ENCODE data around the gene INPP4B.

INPP4B gene

DNA sequence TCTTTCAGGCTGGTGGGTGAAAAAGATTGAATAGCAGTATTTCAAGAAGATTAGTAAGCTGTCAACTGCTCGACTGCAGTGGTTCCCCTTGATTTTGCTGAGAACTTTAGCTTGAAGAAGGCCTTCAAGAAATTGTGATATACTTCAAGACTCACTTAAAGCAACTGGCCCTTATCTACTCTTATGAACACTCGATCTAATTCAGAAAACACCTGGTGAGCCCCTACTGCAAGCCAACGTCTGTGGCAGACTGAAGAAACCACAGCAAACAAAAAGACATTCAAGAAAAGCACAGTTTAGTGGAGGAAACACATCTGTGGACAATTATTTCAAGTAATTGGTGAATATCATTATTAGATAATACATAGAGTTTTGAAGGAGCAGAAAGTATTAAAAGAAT lies 119.0 kb downstream of the INPP4B start:
- H3K4me3 ChIP-seq (ENCODE audit: control insufficient read depth, low read depth, low read length) = no peak overlapping the region
- TF ChIP-seq, protein P1, sequence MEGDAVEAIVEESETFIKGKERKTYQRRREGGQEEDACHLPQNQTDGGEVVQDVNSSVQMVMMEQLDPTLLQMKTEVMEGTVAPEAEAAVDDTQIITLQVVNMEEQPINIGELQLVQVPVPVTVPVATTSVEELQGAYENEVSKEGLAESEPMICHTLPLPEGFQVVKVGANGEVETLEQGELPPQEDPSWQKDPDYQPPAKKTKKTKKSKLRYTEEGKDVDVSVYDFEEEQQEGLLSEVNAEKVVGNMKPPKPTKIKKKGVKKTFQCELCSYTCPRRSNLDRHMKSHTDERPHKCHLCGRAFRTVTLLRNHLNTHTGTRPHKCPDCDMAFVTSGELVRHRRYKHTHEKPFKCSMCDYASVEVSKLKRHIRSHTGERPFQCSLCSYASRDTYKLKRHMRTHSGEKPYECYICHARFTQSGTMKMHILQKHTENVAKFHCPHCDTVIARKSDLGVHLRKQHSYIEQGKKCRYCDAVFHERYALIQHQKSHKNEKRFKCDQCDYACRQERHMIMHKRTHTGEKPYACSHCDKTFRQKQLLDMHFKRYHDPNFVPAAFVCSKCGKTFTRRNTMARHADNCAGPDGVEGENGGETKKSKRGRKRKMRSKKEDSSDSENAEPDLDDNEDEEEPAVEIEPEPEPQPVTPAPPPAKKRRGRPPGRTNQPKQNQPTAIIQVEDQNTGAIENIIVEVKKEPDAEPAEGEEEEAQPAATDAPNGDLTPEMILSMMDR (IDR thresholded peaks at IDR 0.05; ENCODE audit: control insufficient read depth, insufficient read depth, low read depth, low read length, missing control alignments) = no peak
- no peak for DNase-seq (ENCODE audit: low read depth)

DNA sequence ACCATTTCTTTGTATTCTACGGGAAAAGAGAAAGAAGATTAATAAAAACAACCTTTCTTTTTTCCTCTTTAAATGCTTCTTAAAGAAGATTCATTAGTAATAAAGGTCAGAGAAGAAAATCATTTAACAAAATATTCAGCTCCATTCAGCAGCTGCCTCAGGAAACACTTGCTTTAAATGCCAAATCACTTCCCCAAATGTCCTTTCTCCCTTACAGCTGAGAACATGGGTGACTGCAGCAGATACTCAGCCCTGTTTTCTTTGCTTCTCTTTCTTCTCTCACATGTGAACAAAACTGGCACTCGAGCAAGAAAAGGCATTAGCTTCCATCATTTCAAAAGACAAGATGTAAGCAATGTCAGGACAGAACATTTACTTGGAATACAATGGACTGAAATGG lies 120.2 kb downstream of the INPP4B start:
- TF ChIP-seq, protein P1 (IDR thresholded peaks at IDR 0.05; ENCODE audit: control insufficient read depth, insufficient read depth, low read depth, low read length, missing control alignments) = no peak
- no peak overlapping the region for H3K4me3 ChIP-seq (ENCODE audit: control insufficient read depth, low read depth, low read length)
- DNase-seq (ENCODE audit: low read depth) = no peak

GRCh38 chr4:142721187-142721586 lies 124.9 kb downstream of the INPP4B start:
- DNase-seq (ENCODE audit: low read depth) = no peak
- TF ChIP-seq, protein P1 (IDR thresholded peaks at IDR 0.05; ENCODE audit: control insufficient read depth, insufficient read depth, low read depth, low read length, missing control alignments) = no peak
- no peak overlapping the region for H3K4me3 ChIP-seq (ENCODE audit: control insufficient read depth, low read depth, low read length)

DNA sequence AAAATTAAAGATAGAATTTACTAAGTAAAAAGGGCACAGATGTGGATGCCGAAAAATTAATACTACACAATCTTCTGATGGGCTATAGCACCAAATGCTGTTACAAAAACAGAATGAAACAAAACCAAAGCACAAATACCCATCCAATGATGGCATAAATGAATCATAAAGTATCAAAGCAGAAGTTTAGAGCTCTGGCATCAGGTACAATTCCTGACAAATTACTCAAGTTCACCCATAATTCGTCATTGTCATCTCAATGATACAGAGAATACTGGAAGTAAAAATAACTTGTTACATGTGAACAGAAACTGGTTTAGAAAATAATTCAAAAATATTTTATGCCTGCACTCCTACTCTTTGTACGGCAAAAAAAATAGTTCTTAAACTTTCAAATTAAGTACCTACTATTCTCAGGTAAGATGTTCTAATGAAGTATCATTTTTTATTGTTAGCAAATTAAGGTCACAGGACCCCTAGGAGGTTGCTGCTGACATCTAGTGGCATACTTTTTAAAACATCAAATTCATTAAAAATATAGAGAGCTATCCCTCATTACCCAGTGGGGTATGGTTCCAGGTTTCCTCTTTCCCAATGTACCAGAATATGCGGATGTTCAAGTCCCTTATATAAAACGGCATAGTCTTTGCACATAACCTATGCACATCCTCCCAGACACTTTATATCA lies 126.1 kb downstream of the INPP4B start:
- no peak for DNase-seq (ENCODE audit: low read depth)
- no peak overlapping the region for H3K4me3 ChIP-seq (ENCODE audit: control insufficient read depth, low read depth, low read length)
- TF ChIP-seq, protein P1 (IDR thresholded peaks at IDR 0.05; ENCODE audit: control insufficient read depth, insufficient read depth, low read depth, low read length, missing control alignments) = peak; percentile 46

GRCh38 chr4:142718981-142719380 lies 127.1 kb downstream of the INPP4B start:
- TF ChIP-seq, protein P1 (IDR thresholded peaks at IDR 0.05; ENCODE audit: control insufficient read depth, insufficient read depth, low read depth, low read length, missing control alignments) = no peak
- no peak overlapping the region for H3K4me3 ChIP-seq (ENCODE audit: control insufficient read depth, low read depth, low read length)
- DNase-seq (ENCODE audit: low read depth) = no peak

- no peak overlapping the region for H3K4me3 ChIP-seq (ENCODE audit: control insufficient read depth, low read depth, low read length)
- no peak for DNase-seq (ENCODE audit: low read depth)
- TF ChIP-seq, protein P1 (IDR thresholded peaks at IDR 0.05; ENCODE audit: control insufficient read depth, insufficient read depth, low read depth, low read length, missing control alignments) = no peak
Observed at GRCh38 chr4:142715727-142716126, 130.4 kb downstream of the INPP4B start.

Data from AG09309 (cell line).